ENCODE measurements around the gene TMEM132D. TPM values are rescaled to one million over a fixed set of nuclear protein-coding genes. Genes with fewer than 3 reads are reported as not detected.

TMEM132D gene
- total RNA-seq, 2 donors from 2014 or later = 4.4 to 14.2 TPM

DNA sequence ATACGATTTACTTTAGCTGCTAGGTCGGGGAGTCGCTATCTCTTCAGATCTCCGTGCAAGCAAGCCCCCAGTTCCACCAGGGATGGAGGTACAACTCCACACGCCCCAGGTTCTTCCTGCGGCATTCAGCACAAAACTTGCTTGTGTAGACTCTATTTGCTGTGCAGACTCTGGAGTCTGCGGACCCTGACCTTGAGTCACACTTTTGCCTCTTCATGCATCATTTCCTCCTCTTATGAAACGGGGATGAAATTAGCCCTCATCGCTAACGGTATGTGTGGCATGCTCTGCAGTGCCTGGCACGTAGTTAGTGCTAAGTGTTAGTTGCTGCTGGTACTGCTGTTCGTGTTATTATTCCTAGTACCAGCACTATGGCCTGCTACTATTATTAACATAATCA lies 84.4 kb downstream of the TMEM132D start:
- H3K4me1 ChIP-seq (ENCODE audit: control insufficient read depth, insufficient read depth, low read length) = no peaks in the 10 kb centered on the region
- H3K4me1 Mint-ChIP-seq = no peaks in the 10 kb centered on the region
- H3K36me3 ChIP-seq (ENCODE audit: control insufficient read depth, insufficient read depth, low read length) = no peaks in the 10 kb centered on the region
- no peaks in the 10 kb centered on the region for H3K27me3 ChIP-seq (ENCODE audit: control insufficient read depth, insufficient read depth, low read length, poor library complexity, severe bottlenecking)
- H3K27me3 Mint-ChIP-seq (ENCODE audit: insufficient read depth) = no peaks in the 10 kb centered on the region
- peak; percentile 35 for DNase-seq
- TF ChIP-seq, protein P1, sequence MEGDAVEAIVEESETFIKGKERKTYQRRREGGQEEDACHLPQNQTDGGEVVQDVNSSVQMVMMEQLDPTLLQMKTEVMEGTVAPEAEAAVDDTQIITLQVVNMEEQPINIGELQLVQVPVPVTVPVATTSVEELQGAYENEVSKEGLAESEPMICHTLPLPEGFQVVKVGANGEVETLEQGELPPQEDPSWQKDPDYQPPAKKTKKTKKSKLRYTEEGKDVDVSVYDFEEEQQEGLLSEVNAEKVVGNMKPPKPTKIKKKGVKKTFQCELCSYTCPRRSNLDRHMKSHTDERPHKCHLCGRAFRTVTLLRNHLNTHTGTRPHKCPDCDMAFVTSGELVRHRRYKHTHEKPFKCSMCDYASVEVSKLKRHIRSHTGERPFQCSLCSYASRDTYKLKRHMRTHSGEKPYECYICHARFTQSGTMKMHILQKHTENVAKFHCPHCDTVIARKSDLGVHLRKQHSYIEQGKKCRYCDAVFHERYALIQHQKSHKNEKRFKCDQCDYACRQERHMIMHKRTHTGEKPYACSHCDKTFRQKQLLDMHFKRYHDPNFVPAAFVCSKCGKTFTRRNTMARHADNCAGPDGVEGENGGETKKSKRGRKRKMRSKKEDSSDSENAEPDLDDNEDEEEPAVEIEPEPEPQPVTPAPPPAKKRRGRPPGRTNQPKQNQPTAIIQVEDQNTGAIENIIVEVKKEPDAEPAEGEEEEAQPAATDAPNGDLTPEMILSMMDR (conservative IDR thresholded peaks at IDR 0.05) = no peak
- WGBS, 2 experiments (ENCODE audit: insufficient coverage in 1 of 2, insufficient read length in 1 of 2) = 89 to 96% methylated on average over 6 to 12 of the region's 12 CpGs
- H3K9me3 ChIP-seq (ENCODE audit: control insufficient read depth, low read length) = no peaks in the 10 kb centered on the region
- no peak overlapping the region for H3K4me3 Mint-ChIP-seq
- no peak overlapping the region for H3K9ac ChIP-seq (ENCODE audit: extremely low read depth, low read length, poor library complexity, severe bottlenecking)
- no peak overlapping the region for H3K27ac ChIP-seq (ENCODE audit: low read depth, low read length)
- H3K36me3 Mint-ChIP-seq (ENCODE audit: low read depth) = peaks cover 16% of the 10 kb centered on the region
- no peak overlapping the region for H3K27ac Mint-ChIP-seq
- H3K9me3 Mint-ChIP-seq = peaks cover 4% of the 10 kb centered on the region
- no peak overlapping the region for H3K4me3 ChIP-seq (ENCODE audit: low read length)

DNA sequence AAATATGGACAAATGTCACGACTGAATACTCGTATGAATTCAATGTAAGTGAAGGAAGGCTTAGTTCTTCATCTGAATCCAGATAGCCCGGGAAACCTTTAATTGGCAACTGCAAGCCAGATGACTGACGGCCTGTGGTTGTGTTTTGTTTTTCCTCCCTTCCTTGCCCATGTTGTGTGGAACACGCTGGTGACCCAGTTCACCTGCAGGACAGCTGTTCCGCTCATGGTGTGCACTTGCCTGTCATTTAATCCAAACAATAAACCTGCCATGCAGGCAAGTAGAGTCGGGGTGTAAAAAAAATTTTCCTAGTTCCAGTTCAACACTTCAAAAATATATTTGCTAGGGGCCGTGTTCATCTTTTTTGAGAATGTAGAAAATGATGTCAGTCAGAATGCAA lies 88.0 kb downstream of the TMEM132D start:
- no peaks in the 10 kb centered on the region for H3K4me1 ChIP-seq (ENCODE audit: control insufficient read depth, insufficient read depth, low read length)
- no peak overlapping the region for H3K9ac ChIP-seq (ENCODE audit: extremely low read depth, low read length, poor library complexity, severe bottlenecking)
- H3K27me3 Mint-ChIP-seq (ENCODE audit: insufficient read depth) = no peaks in the 10 kb centered on the region
- no peaks in the 10 kb centered on the region for H3K9me3 ChIP-seq (ENCODE audit: control insufficient read depth, low read length)
- 82 to 97% methylated on average over 4 to 7 of the region's 8 CpGs for WGBS, 2 experiments (ENCODE audit: insufficient coverage in 1 of 2, insufficient read length in 1 of 2)
- H3K36me3 ChIP-seq (ENCODE audit: control insufficient read depth, insufficient read depth, low read length) = no peaks in the 10 kb centered on the region
- H3K27ac ChIP-seq (ENCODE audit: low read depth, low read length) = no peak overlapping the region
- no peaks in the 10 kb centered on the region for H3K4me1 Mint-ChIP-seq
- H3K36me3 Mint-ChIP-seq (ENCODE audit: low read depth) = peaks cover 3% of the 10 kb centered on the region
- no peak overlapping the region for H3K27ac Mint-ChIP-seq
- H3K27me3 ChIP-seq (ENCODE audit: control insufficient read depth, insufficient read depth, low read length, poor library complexity, severe bottlenecking) = no peaks in the 10 kb centered on the region
- no peak overlapping the region for H3K4me3 Mint-ChIP-seq
- TF ChIP-seq, protein P1 (conservative IDR thresholded peaks at IDR 0.05) = no peak
- no peak overlapping the region for H3K4me3 ChIP-seq (ENCODE audit: low read length)
- H3K9me3 Mint-ChIP-seq = no peaks in the 10 kb centered on the region
- peak; percentile 31 for DNase-seq

DNA sequence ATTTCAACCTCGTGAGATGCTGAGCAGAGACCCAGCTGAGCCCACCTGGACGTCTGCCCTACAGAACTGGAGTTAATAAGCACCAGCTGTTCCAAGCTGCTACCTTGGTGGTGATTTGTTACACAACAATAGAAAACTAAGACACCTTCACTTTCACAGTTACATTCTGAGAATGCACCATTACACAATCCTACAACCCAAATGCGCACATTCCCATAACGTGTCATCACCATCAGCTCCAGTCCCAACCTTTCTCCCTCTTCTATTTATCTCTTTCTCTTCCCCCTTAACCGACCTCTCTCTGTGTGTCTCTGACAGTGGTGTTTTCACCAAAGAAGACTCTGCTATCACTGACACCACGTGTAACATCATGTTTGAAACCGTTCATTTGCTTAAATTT lies 91.9 kb downstream of the TMEM132D start:
- WGBS, 2 experiments (ENCODE audit: insufficient coverage in 1 of 2, insufficient read length in 1 of 2) = 91 to 97% methylated on average over 5 to 7 of the region's 7 CpGs
- no peak for DNase-seq
- peaks cover 6% of the 10 kb centered on the region for H3K36me3 Mint-ChIP-seq (ENCODE audit: low read depth)
- peaks cover 3% of the 10 kb centered on the region for H3K4me1 Mint-ChIP-seq
- Histone ChIP-seq H3K9ac (ENCODE audit: extremely low read depth, low read length, poor library complexity, severe bottlenecking) (no peak overlapping the region), H3K36me3 (ENCODE audit: control insufficient read depth, insufficient read depth, low read length) (no peaks in the 10 kb centered on the region), H3K9me3 (ENCODE audit: control insufficient read depth, low read length) (no peaks in the 10 kb centered on the region), H3K27ac (ENCODE audit: low read depth, low read length) (no peak overlapping the region), H3K27me3 (ENCODE audit: control insufficient read depth, insufficient read depth, low read length, poor library complexity, severe bottlenecking) (no peaks in the 10 kb centered on the region), H3K4me3 (ENCODE audit: low read length) (no peak overlapping the region), H3K4me1 (ENCODE audit: control insufficient read depth, insufficient read depth, low read length) (no peaks in the 10 kb centered on the region)
- H3K9me3 Mint-ChIP-seq = peaks cover 6% of the 10 kb centered on the region
- no peaks in the 10 kb centered on the region for H3K27me3 Mint-ChIP-seq (ENCODE audit: insufficient read depth)
- H3K4me3 Mint-ChIP-seq = no peak overlapping the region
- TF ChIP-seq, protein P1 (conservative IDR thresholded peaks at IDR 0.05) = no peak
- no peak overlapping the region for H3K27ac Mint-ChIP-seq
